Measurements from ENCODE around the gene SLC12A3.

Gene SLC12A3

GRCh38 chr16:56941092-56941491, 76.1 kb downstream of the SLC12A3 start:
- no peak for DNase-seq (ENCODE audit: extremely low read depth, low read depth)
- no peak for TF ChIP-seq CTCF (IDR thresholded peaks at IDR 0.05; ENCODE audit: low read depth, low read length)

- no peak for DNase-seq (ENCODE audit: extremely low read depth, low read depth)
- TF ChIP-seq CTCF (IDR thresholded peaks at IDR 0.05; ENCODE audit: low read depth, low read length): no peak
Measured at GRCh38 chr16:56941856-56942331, 76.9 kb downstream of the SLC12A3 start.

- TF ChIP-seq CTCF (IDR thresholded peaks at IDR 0.05; ENCODE audit: low read depth, low read length): no peak
- no peak for DNase-seq (ENCODE audit: extremely low read depth, low read depth)
Measured at GRCh38 chr16:56943761-56944375, 78.9 kb downstream of the SLC12A3 start.

- DNase-seq (ENCODE audit: extremely low read depth, low read depth): no peak
- TF ChIP-seq CTCF (IDR thresholded peaks at IDR 0.05; ENCODE audit: low read depth, low read length): no peak
Measured at GRCh38 chr16:56944954-56945839, 80.2 kb downstream of the SLC12A3 start.

- DNase-seq (ENCODE audit: extremely low read depth, low read depth): no peak
Measured at GRCh38 chr16:56945847-56946527, 81.0 kb downstream of the SLC12A3 start.

GRCh38 chr16:56946767-56947603, 82.0 kb downstream of the SLC12A3 start:
- no peak for DNase-seq (ENCODE audit: extremely low read depth, low read depth)
- TF ChIP-seq CTCF (IDR thresholded peaks at IDR 0.05; ENCODE audit: low read depth, low read length): no peak

More at GRCh38 chr16:56945847-56946527, 81.0 kb downstream of the SLC12A3 start:
- no peak for TF ChIP-seq CTCF (IDR thresholded peaks at IDR 0.05; ENCODE audit: low read depth, low read length)
